ENCODE measurements around the gene IFNL3. TPM values are rescaled to one million over a fixed set of nuclear protein-coding genes. Genes with fewer than 3 reads are reported as not detected.

IFNL3 gene
- total and polyA plus RNA-seq, 7 donors: 0.22 TPM; not detected in 6

- no peaks in the 10 kb centered on the region for H3K36me3 ChIP-seq
- no peaks in the 10 kb centered on the region for H3K9me3 ChIP-seq
- no peak overlapping the region for H3K4me3 ChIP-seq
- H3K4me1 ChIP-seq: peaks cover 0 to 17% (median 11%) of the 10 kb centered on the region in 4 donors
- TF ChIP-seq POLR2AphosphoS5 (IDR thresholded peaks at IDR 0.05) (no peak), EP300 (IDR thresholded peaks at IDR 0.05) (no peak), POLR2A (IDR thresholded peaks at IDR 0.05) (no peak)
- intact Hi-C loops (cut with DNase I): no loop called here
- 81 to 82% methylated on average over 3 of the region's 3 CpGs for WGBS, 2 donors
- no peak for DNase-seq
- no peak overlapping the region for H3K27ac ChIP-seq
- H3K27me3 ChIP-seq: peaks cover 22 to 63% (median 49%) of the 10 kb centered on the region in 3 donors
Observed at GRCh38 chr19:39261704-39262103, 16.9 kb upstream of the IFNL3 start.

GRCh38 chr19:39257227-39257626, 12.4 kb upstream of the IFNL3 start:
- Histone ChIP-seq H3K4me1 (no peaks in the 10 kb centered on the region), H3K27me3 (peaks cover 0 to 35% (median 14%) of the 10 kb centered on the region in 3 donors), H3K36me3 (no peaks in the 10 kb centered on the region), H3K9me3 (no peaks in the 10 kb centered on the region), H3K27ac (no peak overlapping the region), H3K4me3 (no peak overlapping the region)
- DNase-seq: no peak
- TF ChIP-seq POLR2AphosphoS5 (IDR thresholded peaks at IDR 0.05): no peak
- TF ChIP-seq EP300 (IDR thresholded peaks at IDR 0.05): no peak
- TF ChIP-seq, protein P1, sequence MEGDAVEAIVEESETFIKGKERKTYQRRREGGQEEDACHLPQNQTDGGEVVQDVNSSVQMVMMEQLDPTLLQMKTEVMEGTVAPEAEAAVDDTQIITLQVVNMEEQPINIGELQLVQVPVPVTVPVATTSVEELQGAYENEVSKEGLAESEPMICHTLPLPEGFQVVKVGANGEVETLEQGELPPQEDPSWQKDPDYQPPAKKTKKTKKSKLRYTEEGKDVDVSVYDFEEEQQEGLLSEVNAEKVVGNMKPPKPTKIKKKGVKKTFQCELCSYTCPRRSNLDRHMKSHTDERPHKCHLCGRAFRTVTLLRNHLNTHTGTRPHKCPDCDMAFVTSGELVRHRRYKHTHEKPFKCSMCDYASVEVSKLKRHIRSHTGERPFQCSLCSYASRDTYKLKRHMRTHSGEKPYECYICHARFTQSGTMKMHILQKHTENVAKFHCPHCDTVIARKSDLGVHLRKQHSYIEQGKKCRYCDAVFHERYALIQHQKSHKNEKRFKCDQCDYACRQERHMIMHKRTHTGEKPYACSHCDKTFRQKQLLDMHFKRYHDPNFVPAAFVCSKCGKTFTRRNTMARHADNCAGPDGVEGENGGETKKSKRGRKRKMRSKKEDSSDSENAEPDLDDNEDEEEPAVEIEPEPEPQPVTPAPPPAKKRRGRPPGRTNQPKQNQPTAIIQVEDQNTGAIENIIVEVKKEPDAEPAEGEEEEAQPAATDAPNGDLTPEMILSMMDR (IDR thresholded peaks at IDR 0.05): no peak
- no peak for TF ChIP-seq POLR2A (IDR thresholded peaks at IDR 0.05)
- 92 to 93% methylated on average over 4 of the region's 4 CpGs for WGBS, 2 donors
- intact Hi-C loops (cut with DNase I): no loop called here

DNA sequence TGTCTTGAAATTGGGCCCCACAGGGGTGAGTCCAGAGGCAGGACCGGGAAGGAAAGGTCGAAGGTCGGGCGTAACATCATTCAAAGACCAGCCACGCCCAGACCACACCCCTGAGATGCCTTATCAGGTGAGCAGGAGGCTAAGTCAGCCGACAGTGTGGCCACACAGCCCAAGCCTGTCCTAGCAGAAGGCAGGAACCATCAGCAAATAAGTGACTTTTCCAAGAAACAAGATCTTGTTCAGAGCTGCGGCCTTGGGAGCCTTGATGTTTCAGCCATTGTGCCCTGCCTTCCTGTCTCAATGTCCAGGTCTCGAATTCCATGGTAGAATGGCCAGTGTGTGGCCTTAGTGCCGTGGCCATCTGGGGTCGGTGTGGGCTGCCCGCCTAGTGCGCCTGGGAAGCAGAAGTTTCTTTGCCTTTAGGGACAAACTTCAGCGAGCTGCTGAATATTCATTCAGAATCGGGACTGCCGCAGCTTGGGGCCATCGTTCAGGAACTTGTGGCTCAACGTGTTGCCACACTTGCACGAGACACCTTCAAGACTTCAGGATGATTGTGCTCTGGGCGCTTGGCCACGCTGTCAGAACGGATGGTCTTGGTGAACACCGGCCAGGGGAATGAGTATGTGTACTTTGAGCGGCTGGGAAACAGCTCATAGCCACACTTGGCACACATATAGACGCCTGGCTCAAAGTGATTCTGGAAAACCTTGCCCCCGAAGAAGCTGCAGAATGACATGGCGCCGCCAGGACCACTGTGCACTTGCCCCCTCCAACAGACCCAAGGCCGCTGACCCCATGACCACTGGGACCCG, 9.9 kb upstream of the IFNL3 start:
- H3K4me1 ChIP-seq: no peaks in the 10 kb centered on the region
- no peaks in the 10 kb centered on the region for H3K9me3 ChIP-seq
- WGBS, 2 donors: 76 to 88% methylated on average over 29 of the region's 29 CpGs
- no peak overlapping the region for H3K27ac ChIP-seq
- no peak for DNase-seq
- intact Hi-C loops (cut with DNase I): no loop called here
- no peaks in the 10 kb centered on the region for H3K36me3 ChIP-seq
- TF ChIP-seq POLR2A (IDR thresholded peaks at IDR 0.05) (no peak), EP300 (IDR thresholded peaks at IDR 0.05) (no peak), POLR2AphosphoS5 (IDR thresholded peaks at IDR 0.05) (no peak)
- TF ChIP-seq, protein P1 (IDR thresholded peaks at IDR 0.05): no peak
- peaks cover 0 to 24% (median 12%) of the 10 kb centered on the region in 3 donors for H3K27me3 ChIP-seq
- H3K4me3 ChIP-seq: no peak overlapping the region

DNA sequence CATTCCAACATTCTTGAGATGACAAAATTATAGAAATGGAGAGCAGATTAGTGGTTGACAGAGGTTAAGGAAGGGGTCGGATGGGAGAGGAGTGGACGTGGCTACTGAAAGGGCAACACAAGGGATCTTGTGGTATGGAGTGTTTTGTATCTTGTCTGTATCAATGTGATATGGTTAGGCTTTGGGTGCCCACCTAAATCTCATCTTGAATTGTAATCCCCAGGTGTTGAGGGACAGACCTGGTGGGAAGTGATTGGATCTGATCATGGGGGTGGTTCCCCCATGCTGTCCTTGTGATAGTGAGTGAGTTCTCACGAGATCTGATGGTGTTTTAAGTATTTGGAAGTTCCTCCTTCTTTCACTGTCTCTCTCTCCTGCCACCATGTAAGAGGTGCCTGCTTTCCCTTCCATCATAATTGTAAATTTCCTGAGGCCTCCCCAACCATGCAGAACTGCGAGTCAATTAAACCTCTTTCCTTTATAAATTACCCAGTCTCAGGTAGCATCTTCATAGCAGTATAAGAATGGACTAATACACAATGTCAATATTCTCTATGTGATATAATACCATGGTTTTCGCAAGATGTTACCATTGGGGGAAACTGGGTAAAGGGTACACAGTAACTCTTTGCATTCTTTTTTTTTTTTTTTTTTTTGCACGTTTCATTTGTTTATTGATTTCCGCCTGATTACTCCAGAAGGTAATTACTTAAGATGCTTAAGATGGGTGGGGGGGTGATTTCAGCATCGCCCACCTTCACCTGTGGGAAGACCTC, 8.8 kb upstream of the IFNL3 start:
- TF ChIP-seq, protein P1 (IDR thresholded peaks at IDR 0.05): no peak
- no peak for TF ChIP-seq POLR2AphosphoS5 (IDR thresholded peaks at IDR 0.05)
- no peak for TF ChIP-seq EP300 (IDR thresholded peaks at IDR 0.05)
- no peak for TF ChIP-seq POLR2A (IDR thresholded peaks at IDR 0.05)
- Histone ChIP-seq H3K36me3 (no peaks in the 10 kb centered on the region), H3K4me1 (no peaks in the 10 kb centered on the region), H3K27ac (no peak overlapping the region), H3K27me3 (peaks cover 5 to 35% (median 23%) of the 10 kb centered on the region in 3 donors), H3K9me3 (no peaks in the 10 kb centered on the region), H3K4me3 (no peak overlapping the region)
- intact Hi-C loops (cut with DNase I): no loop called here
- 79 to 82% methylated on average over 8 of the region's 8 CpGs for WGBS, 2 donors
- no peak for DNase-seq

GRCh38 chr19:39252458-39252857, 7.7 kb upstream of the IFNL3 start:
- 33 to 69% methylated on average over 3 of the region's 3 CpGs for WGBS, 2 donors
- no peak for TF ChIP-seq POLR2AphosphoS5 (IDR thresholded peaks at IDR 0.05)
- TF ChIP-seq EP300 (IDR thresholded peaks at IDR 0.05): no peak
- TF ChIP-seq, protein P1 (IDR thresholded peaks at IDR 0.05): no peak
- no peak for TF ChIP-seq POLR2A (IDR thresholded peaks at IDR 0.05)
- Histone ChIP-seq H3K4me3 (no peak overlapping the region), H3K27me3 (peaks cover 16 to 46% (median 34%) of the 10 kb centered on the region in 3 donors), H3K9me3 (no peaks in the 10 kb centered on the region), H3K27ac (no peak overlapping the region), H3K36me3 (no peaks in the 10 kb centered on the region), H3K4me1 (peaks cover 0 to 10% (median 6%) of the 10 kb centered on the region in 4 donors)
- intact Hi-C loops (cut with DNase I): no loop called here
- DNase-seq: no peak

Data from sigmoid colon (tissue), 7 donors.